Hepatocyte (in vitro differentiated cells): ENCODE data around the gene CCDC88C. TPM values are rescaled to one million over a fixed set of nuclear protein-coding genes. Genes with fewer than 3 reads are reported as not detected.

Experiments
- DNase-seq: peaks from one replicate; pipeline ENCODE4 v3.0.0-alpha.2; 2016; ENCODE audit warnings: low spot score
- H2AFZ ChIP-seq: fragments of 200-600 bp; sonication (generic); 2 replicates; pipeline ENCODE4 v1.6.0; 2016; ENCODE audit warnings: antibody characterized with exemption, mild to moderate bottlenecking
- H3K27ac ChIP-seq: fragments of 200-600 bp; sonication (generic); 2 replicates; pipeline ENCODE4 v1.5.1; 2016; ENCODE audit warnings: mild to moderate bottlenecking
- H3K27me3 ChIP-seq: fragments of 200-600 bp; sonication (generic); 2 replicates; pipeline ENCODE4 v1.6.1; 2016
- H3K36me3 ChIP-seq: fragments of 200-600 bp; sonication (generic); replicated peaks from 2 replicates; pipeline ENCODE4 v1.5.1; 2016; ENCODE audit warnings: low read depth; ENCODE audit not compliant: insufficient read depth
- H3K4me1 ChIP-seq: fragments of 200-600 bp; sonication (generic); 2 replicates; pipeline ENCODE4 v1.5.1; 2016; ENCODE audit warnings: mild to moderate bottlenecking, moderate library complexity; ENCODE audit not compliant: insufficient read depth
- H3K4me2 ChIP-seq: fragments of 200-600 bp; sonication (generic); 2 replicates; pipeline ENCODE4 v1.6.0; 2016
- H3K4me3 ChIP-seq: fragments of 200-600 bp; sonication (generic); 2 replicates; pipeline ENCODE4 v1.5.1; 2016; ENCODE audit warnings: mild to moderate bottlenecking
- H3K79me2 ChIP-seq: fragments of 200-600 bp; sonication (generic); 2 replicates; pipeline ENCODE4 v1.6.0; 2017; ENCODE audit warnings: mild to moderate bottlenecking
- H3K9me2 ChIP-seq: fragments of 200-600 bp; sonication (generic); replicated peaks from 2 replicates; pipeline ENCODE4 v1.6.0; 2017; ENCODE audit warnings: mild to moderate bottlenecking; ENCODE audit not compliant: insufficient read depth
- H3K9me3 ChIP-seq: fragments of 200-600 bp; sonication (generic); 2 replicates; pipeline ENCODE4 v1.5.1; 2016; ENCODE audit warnings: low read depth, mild to moderate bottlenecking
- H4K20me1 ChIP-seq: fragments of 200-600 bp; sonication (generic); 2 replicates; pipeline ENCODE4 v1.6.0; 2016; ENCODE audit warnings: mild to moderate bottlenecking; ENCODE audit not compliant: insufficient read depth, poor library complexity, severe bottlenecking
- EZH2 ChIP-seq: fragments of 200-600 bp; sonication (generic); IDR thresholded peaks from 2 replicates; pipeline ENCODE4 v1.6.1; 2016; ENCODE audit warnings: antibody characterized with exemption, mild to moderate bottlenecking, borderline replicate concordance
- EZH2phosphoT487 ChIP-seq: fragments of 200-600 bp; sonication (generic); IDR thresholded peaks from one replicate; pipeline ENCODE4 v1.6.1; 2018; ENCODE audit warnings: antibody characterized with exemption, mild to moderate bottlenecking, low read depth, moderate library complexity; ENCODE audit not compliant: unreplicated experiment, severe bottlenecking
- whole genome bisulfite sequencing: methylation state at CpG from one replicate; pipeline ENCODE4 v1.1.6; 2016; ENCODE audit warnings: low lambda C conversion rate; ENCODE audit errors: missing lambda C conversion rate; 5-methylcytosine and 5-hydroxymethylcytosine counted together
- polyA plus RNA-seq: library from polyadenylated mRNA; unstranded; fragments of >200 nt; fragmentation: Nextera tagmentation; extraction: Ambion mirVana; gene quantifications from 2 replicates; pipeline ENCODE4 v1.2.1, GENCODE V29; 2016
- total RNA-seq: library from RNA; depleted of rRNA; stranded (reverse); fragments of >200 nt; gene quantifications from 2 replicates; pipeline ENCODE4 v1.2.3, GENCODE V29; 2014
- TF ChIP-seq, protein P1 (sequence below): fragments of 200-600 bp; sonication (generic); IDR thresholded peaks from 2 replicates; pipeline ENCODE4 v1.5.1; 2016; ENCODE audit warnings: antibody characterized with exemption, mild to moderate bottlenecking; ENCODE audit not compliant: poor library complexity

The CCDC88C gene
- total and polyA plus RNA-seq, 2 experiments from 2014 or later: 5.9 to 11.3 TPM

DNA sequence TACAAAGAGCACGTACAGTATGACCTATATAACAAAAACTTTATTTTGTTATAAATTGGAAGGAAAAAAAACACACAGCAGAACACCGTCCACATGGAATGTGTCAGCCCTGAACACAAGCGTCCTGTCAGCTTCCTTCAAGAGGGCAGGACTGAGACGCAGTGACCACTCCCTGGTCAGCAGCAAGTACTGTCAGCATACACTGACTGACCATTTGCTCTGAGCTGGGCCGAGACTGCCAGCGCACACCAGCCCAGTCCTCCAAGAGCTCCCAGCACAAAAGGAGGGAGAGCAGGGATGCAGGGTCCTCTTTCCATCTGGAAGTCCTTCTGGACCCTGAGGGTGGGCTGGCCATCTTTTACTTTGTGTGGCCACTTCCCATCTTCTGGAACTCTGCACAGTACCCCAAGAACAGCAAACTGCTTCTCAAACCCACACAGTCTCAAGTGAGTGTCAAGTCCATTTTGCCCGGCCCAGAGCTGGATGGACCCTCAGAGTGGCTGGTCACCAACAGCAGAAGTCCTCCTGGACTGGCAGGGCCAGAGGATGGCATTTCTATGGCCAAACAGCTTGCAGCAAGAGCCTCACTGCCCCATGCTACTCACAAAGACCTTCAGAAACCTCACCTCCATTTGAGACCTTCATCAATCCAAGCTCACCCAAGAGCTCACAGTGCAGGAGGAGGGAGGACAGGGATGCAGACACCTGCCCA is 11.7 kb downstream of the CCDC88C start:
- H4K20me1 ChIP-seq: no peaks in the 10 kb centered on the region
- 85% methylated on average over 7 of the region's 7 CpGs for WGBS
- TF ChIP-seq EZH2phosphoT487 (no peak), EZH2 (no peak)
- TF ChIP-seq, protein P1, sequence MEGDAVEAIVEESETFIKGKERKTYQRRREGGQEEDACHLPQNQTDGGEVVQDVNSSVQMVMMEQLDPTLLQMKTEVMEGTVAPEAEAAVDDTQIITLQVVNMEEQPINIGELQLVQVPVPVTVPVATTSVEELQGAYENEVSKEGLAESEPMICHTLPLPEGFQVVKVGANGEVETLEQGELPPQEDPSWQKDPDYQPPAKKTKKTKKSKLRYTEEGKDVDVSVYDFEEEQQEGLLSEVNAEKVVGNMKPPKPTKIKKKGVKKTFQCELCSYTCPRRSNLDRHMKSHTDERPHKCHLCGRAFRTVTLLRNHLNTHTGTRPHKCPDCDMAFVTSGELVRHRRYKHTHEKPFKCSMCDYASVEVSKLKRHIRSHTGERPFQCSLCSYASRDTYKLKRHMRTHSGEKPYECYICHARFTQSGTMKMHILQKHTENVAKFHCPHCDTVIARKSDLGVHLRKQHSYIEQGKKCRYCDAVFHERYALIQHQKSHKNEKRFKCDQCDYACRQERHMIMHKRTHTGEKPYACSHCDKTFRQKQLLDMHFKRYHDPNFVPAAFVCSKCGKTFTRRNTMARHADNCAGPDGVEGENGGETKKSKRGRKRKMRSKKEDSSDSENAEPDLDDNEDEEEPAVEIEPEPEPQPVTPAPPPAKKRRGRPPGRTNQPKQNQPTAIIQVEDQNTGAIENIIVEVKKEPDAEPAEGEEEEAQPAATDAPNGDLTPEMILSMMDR: no peak
- H3K36me3 ChIP-seq: no peaks in the 10 kb centered on the region
- H3K9me2 ChIP-seq: no peaks in the 10 kb centered on the region
- H3K9me3 ChIP-seq: no peaks in the 10 kb centered on the region
- H3K4me2 ChIP-seq: no peak overlapping the region
- peaks cover 25% of the 10 kb centered on the region for H3K79me2 ChIP-seq
- H3K27me3 ChIP-seq: no peaks in the 10 kb centered on the region
- H3K27ac ChIP-seq: no peak overlapping the region
- no peak for DNase-seq
- H3K4me1 ChIP-seq: peaks cover 13% of the 10 kb centered on the region
- H2AFZ ChIP-seq: no peak overlapping the region
- no peak overlapping the region for H3K4me3 ChIP-seq

GRCh38 chr14:91405241-91405721 is 12.3 kb downstream of the CCDC88C start:
- no peak for DNase-seq
- H3K9me2 ChIP-seq: no peaks in the 10 kb centered on the region
- H3K4me3 ChIP-seq: no peak overlapping the region
- no peaks in the 10 kb centered on the region for H3K27me3 ChIP-seq
- no peaks in the 10 kb centered on the region for H3K36me3 ChIP-seq
- H3K27ac ChIP-seq: no peak overlapping the region
- peaks cover 13% of the 10 kb centered on the region for H3K4me1 ChIP-seq
- no peaks in the 10 kb centered on the region for H3K9me3 ChIP-seq
- H4K20me1 ChIP-seq: no peaks in the 10 kb centered on the region
- no peak overlapping the region for H2AFZ ChIP-seq
- H3K79me2 ChIP-seq: peaks cover 31% of the 10 kb centered on the region
- no peak for TF ChIP-seq EZH2phosphoT487
- TF ChIP-seq, protein P1: no peak
- no peak for TF ChIP-seq EZH2
- WGBS: 90% methylated on average over 14 of the region's 14 CpGs
- H3K4me2 ChIP-seq: no peak overlapping the region

DNA sequence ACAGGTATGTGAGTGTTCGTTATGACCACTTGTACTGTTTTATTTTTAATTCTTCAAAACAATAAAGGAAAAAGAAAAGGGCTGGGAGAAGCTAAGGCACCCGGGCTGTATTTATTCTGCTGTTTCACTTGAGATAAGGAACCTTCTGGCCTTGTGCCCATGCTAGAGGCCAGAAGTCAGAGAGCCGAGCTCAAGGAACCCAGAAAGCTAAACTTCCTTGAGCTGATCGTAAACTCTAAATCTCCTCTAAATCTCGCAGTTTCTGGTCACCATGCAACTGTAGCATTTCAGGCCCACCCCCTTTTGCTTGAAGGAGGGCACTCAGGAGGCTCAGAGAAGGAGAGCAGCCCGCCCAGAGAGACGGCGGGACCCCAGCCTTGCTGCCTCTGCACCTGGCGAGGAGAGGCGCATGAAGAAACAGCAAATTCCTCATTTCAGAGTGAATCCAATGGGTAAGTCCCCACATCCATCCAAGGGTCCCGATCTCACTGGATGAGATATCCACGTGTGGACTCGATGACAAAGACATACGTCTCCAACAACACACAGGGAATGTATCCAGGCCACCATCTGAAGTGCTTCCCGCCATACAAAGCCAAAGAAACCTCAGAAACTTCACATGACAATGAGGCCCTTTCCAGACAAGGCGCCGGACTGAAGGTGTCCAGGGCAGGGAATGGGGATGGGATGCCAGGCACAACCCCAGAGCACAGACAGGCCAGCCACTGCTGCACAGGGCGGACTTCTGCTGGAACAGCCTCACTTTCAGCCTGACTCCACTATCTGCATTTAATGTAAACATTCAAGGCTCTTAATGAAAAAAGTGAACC is 14.6 kb downstream of the CCDC88C start:
- 61% methylated on average over 18 of the region's 18 CpGs for WGBS
- DNase-seq: peak; percentile 58
- Histone ChIP-seq H3K36me3 (no peaks in the 10 kb centered on the region), H2AFZ (peak overlapping the region; percentile 38), H3K4me3 (no peak overlapping the region), H3K27ac (peak overlapping the region; percentile 56), H3K9me3 (no peaks in the 10 kb centered on the region), H3K4me2 (peak overlapping the region; percentile 55), H3K27me3 (no peaks in the 10 kb centered on the region), H3K9me2 (no peaks in the 10 kb centered on the region), H3K79me2 (peaks cover 35% of the 10 kb centered on the region), H3K4me1 (peaks cover 13% of the 10 kb centered on the region), H4K20me1 (no peaks in the 10 kb centered on the region)
- no peak for TF ChIP-seq EZH2
- no peak for TF ChIP-seq EZH2phosphoT487
- TF ChIP-seq, protein P1: no peak
